Dedifferentiated amniotic fluid mesenchymal stem cell (primary cell): ENCODE data around the gene KRTAP10-1.

Source experiments
- DNase-seq: peaks from one replicate; pipeline ENCODE4 v3.0.0-alpha.2; 2016; ENCODE audit errors: extremely low spot score

Gene KRTAP10-1

DNA sequence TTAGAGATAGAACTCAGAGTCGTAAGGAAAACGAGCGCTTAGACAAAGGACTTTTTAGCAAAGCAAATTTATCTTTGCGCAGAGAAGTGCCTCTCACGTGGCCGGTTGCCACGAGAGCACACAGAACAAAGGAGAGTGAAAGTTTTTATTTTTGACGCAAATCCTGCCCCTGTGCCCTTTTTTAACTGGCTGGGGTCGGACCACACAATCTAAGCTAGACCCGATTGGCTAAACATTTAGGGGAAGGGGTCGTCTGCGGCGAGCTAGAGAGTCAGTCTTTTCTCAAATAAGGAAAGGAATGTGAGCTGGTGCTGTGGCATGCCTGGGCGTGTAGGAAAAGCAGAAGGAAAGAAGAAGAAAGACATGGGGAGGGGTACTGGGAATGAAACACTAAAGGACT, 8.9 kb upstream of the KRTAP10-1 start:
- no peak for DNase-seq

DNA sequence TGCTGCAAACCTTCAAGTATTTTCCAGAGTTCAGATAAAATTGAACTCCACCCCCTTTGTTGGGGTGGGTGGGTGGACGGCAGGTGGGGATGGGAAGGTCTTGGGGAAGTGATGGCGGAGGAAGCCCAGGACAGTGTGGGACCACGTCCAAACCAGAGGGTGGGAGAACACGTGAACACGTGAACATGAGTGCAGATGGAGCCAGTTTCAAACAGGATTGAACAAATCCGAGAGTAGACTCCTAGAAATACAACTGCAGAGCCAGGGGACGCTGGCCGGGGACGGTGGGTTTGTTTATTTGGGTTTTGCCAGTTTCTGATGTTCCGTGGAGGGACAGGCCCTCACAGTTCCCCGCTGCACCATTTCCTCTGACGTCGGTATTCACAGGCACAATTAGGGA, 8.4 kb upstream of the KRTAP10-1 start:
- no peak for DNase-seq

DNA sequence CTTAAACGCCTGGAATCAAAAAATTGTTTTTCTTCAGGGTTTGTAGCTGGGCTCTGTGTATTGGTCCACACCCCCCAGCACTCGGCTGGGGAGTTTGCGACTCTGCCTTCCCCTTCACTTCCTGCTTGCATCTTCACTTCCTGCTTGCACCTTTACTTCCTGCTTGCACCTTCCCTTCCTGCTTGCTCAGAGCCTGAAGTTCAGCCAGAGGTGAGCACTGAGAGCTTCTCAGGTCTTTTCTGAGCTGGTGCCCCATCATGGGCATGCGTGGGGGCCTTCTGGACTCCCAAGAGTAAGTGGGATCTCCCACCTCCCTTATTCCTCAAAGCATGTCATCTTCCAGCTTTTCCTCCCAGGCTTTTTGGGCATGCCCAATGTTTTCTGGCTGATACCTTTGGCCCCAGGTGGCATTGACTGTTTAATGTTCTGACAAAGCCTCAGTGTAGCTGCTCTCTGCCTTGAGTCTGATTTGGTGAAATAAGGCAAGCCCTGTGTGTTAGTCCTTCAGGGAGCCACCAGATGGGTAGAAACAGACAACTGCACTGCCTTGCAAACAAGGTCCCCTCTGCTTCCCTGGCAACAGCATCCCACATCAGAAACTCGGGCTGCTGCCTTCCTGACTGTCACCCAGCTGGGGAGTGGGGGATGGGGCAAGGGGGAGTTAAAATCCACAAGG, 7.8 kb upstream of the KRTAP10-1 start:
- DNase-seq, result no peak

DNA sequence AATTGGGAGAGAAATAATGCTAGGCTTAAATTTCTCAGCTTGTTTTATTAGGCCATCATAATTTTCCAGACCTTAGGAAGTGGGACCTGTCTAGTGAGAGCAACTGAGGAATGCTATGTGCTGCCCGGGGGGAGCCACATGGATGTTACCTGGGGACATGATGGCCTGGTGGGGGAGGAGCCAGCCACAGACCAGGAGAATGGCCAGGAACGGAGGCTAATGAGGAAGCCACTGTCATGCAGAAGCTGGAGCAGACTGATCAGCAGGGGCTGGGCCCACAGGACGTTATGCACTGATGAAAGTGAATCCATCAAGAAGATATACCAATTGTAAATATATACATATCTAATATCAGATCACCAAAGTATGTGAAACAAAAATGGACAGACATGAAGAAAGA, 4.6 kb upstream of the KRTAP10-1 start:
- DNase-seq, result no peak

- no peak for DNase-seq
Measured at GRCh38 chr21:44542716-44543115, 2.7 kb upstream of the KRTAP10-1 start.

DNA sequence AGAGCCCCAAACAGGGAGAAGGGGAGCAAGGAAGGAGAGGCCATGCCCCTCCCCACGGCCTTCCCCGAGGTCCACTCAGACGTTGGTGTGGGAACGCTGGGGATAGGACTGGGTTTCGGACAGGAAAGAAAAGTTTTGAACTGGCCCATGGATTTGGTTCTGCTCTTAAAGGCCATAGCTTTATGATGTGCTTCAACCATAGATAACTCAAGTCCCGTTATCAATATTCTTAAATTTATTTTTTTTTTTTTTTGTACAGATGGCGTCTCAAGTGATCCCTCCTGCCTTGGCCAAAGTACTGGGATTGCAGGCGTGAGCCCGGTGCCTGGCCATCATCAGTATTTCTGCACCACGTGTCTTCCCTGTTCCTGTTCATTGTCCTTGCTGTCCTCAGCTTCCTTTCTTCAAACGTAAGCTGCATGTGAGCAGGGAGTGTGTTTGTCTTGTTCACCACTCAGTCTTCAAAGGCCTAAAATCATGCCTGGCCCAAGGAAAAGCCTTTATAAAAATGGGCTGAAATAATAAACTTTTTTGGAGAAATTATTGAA, 820 bp upstream of the KRTAP10-1 start:
- DNase-seq, result no peak

- DNase-seq, result no peak
Measured at GRCh38 chr21:44539046-44539445, 949 bp downstream of the KRTAP10-1 start.

- DNase-seq, result no peak
Measured at GRCh38 chr21:44537930-44538911, 1.8 kb downstream of the KRTAP10-1 start.

GRCh38 chr21:44535963-44536362, 4.0 kb downstream of the KRTAP10-1 start:
- no peak for DNase-seq

- DNase-seq, result no peak
Measured at GRCh38 chr21:44534688-44535087, 5.3 kb downstream of the KRTAP10-1 start.

DNA sequence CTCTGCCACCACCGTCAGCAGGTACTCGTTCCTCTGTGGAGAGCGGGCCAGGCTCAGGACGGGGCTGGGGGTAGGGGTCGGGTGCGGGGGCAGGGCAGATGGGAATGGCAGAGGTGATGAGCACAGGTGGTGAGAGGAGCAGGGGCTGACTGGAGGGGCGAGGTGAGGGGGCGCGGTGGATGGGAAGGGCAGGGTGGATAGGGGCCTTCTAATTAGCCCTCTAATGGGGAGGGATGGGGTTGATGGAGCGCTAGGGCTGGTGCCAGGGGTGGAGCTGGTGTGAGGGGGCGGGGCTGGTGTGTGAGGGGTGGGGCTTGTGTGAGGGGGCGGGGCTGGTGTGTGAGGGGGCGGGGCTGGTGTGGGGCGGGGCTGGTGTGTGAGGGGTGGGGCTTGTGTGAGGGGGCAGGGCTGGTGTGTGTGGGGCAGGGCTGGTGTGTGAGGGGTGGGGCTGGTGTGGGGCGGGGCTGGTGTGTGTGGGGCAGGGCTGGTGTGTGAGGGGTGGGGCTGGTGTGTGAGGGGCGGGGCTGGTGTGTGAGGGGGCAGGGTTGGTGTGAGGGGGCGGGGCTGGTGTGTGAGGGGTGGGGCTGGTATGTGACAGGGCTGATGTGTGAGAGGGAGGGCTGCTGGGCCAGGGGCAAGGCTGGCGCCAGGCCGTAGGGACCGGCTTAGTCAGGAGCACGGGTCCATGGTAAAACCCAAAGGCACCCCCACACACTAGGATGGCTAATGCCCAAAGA, 5.9 kb downstream of the KRTAP10-1 start:
- DNase-seq, result no peak

DNA sequence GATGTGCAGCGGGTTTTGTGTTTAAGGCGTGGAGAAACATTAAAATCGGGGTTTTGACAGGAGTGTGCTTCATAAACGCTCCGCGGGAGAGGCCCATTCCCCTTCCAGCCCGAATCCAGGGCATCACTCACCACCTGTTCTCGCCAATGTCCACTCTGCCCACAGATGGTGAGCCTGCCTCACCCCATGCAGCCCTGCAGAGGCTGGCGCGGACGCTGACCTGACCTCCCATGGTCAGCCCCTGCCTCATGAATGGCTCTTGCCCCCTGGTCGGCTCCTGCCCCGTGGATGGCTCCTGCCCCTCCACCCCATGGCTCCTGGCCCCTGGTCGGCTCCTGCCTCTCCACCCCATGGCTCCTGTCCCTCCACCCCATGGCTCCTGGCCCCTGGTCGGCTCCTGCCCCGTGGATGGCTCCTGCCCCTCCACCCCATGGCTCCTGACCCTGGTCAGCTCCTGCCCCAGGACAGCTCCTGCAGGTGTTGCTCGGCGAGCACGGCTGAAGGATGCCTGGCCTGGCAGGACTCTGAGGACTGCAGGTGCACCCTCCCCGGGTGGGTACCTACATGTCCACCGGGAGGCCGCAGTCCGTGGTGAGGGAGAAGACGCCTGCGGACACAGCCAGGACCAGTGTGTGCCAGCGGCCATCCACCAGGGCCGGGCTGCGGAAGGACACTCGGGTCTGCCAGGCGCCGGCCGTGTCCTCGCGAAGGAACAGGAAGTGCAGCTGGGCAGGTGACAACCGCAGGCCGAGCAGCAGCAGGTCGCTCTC, 6.7 kb downstream of the KRTAP10-1 start:
- DNase-seq, result no peak

- DNase-seq, result no peak
Measured at GRCh38 chr21:44532712-44533111, 7.3 kb downstream of the KRTAP10-1 start.

DNA sequence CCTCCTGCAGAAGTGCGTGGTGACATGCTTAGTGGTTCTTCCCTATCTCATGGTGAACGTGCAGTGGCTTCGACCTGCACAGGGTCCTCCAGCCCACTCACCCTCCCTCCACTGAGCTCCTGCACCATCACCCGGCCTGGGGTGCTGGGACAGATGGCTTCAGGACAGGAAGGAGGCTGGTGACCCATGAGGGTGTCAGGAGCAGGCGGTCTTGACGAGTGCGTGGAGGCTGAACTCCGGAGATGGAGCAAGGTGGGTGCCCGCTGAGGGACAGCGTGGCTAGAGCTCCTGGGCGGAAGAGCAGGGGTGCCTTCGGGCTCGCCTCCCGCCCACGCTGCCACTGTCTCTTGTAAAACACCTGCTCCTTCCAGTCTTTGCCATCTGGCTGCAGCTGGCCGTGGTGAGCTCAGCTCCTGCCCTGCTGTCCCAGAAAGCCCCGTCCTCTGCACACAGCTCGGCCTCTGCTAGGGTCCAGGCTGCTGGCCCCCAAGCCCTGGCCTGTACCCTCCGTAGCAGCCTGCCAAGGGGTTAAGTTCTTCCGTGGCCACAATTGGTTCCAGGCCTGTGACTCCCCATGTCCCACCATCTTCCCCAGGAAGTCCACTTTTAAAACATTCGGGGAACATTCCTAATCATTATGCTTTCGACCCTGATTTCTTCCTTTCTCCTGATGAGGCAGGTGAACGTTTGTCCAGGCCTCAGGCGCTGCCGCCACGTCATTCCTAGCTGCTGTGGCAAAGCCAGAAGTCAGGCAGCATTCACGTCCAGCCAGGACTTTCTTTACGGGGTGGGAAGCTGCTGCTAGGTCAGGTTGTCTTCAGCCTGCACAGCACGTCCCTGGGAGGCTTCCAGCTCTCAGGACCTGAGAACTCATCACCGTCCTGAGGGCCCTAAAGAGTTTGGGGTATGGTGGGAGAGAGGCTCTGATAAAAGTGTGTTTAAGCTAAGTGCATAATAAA, 8.1 kb downstream of the KRTAP10-1 start:
- DNase-seq, result no peak

GRCh38 chr21:44530903-44531605, 8.9 kb downstream of the KRTAP10-1 start:
- no peak for DNase-seq

- no peak for DNase-seq
Measured at GRCh38 chr21:44530221-44530902, 9.6 kb downstream of the KRTAP10-1 start.

- no peak for DNase-seq
Measured at GRCh38 chr21:44529503-44530125, 10.4 kb downstream of the KRTAP10-1 start.

GRCh38 chr21:44529011-44529421, 11.0 kb downstream of the KRTAP10-1 start:
- DNase-seq, result no peak
